GM19467 (cell line): ENCODE measurements around the gene CACNA1F.

ENCODE experiments used
- ATAC-seq: cut with Tn5 transposase; IDR thresholded peaks from one replicate; pipeline ENCODE4 v1.9.1; 2021; ENCODE audit warnings: mild to moderate bottlenecking, moderate library complexity; ENCODE audit not compliant: unreplicated experiment

The CACNA1F gene

GRCh38 chrX:49155900-49156837 is 77.0 kb downstream of the CACNA1F start:
- ATAC-seq: peak; percentile 83

- ATAC-seq: no peak
Observed at GRCh38 chrX:49155243-49155899, 77.8 kb downstream of the CACNA1F start.
